ENCODE measurements around the gene SHISA6. TPM values are rescaled to one million over a fixed set of nuclear protein-coding genes. Genes with fewer than 3 reads are reported as not detected.

The SHISA6 gene
- total and polyA plus RNA-seq, 2 donors (not counting 1 experiment from before 2014, with no cell fraction given): not detected

GRCh38 chr17:11389583-11389982 is 148.6 kb downstream of the SHISA6 start:
- no peaks in the 10 kb centered on the region for H3K4me1 ChIP-seq (ENCODE audit: control insufficient read depth in 2 of 2, insufficient read depth in 2 of 2, low read length in 2 of 2)
- H3K79me2 ChIP-seq (ENCODE audit: control insufficient read depth, insufficient read depth, low read length): no peaks in the 10 kb centered on the region
- Mint-ChIP-seq H3K4me3 (no peak overlapping the region), H3K27me3 (no peaks in the 10 kb centered on the region), H3K27ac (no peak overlapping the region), H3K9me3 (ENCODE audit: insufficient read depth) (peaks cover 7% of the 10 kb centered on the region), H3K4me1 (no peaks in the 10 kb centered on the region)
- no peaks in the 10 kb centered on the region for H3K36me3 ChIP-seq (replicated peaks in 1 of 2; ENCODE audit: control extremely low read depth in 1 of 2, control insufficient read depth in 1 of 2, extremely low read depth in 1 of 2, insufficient read depth in 2 of 2, low read length in 1 of 2)
- H3K9me3 ChIP-seq (ENCODE audit: control extremely low read depth in 1 of 3, control insufficient read depth in 2 of 3, insufficient read depth in 1 of 3, low read length in 2 of 3): peaks cover 0 to 8% (median 4%) of the 10 kb centered on the region in 3 donors
- POLR2A ChIA-PET: no interaction called here
- DNase-seq (no peak), ATAC-seq (ENCODE audit: low read depth) (no peak)
- CTCF ChIA-PET: no interaction called here
- no peak overlapping the region for H3K4me2 ChIP-seq (replicated peaks; ENCODE audit: low read depth, low read length, poor library complexity, severe bottlenecking)
- WGBS (ENCODE audit: insufficient coverage): 100% methylated on average over 1 of the region's 2 CpGs
- H3K9ac ChIP-seq (ENCODE audit: low read length): no peak overlapping the region
- intact Hi-C loops (cut with micrococcal nuclease): no loop called here
- H2AFZ ChIP-seq (ENCODE audit: insufficient read depth, low read depth, low read length, poor library complexity, severe bottlenecking): no peak overlapping the region
- no peak overlapping the region for H3K4me3 ChIP-seq (ENCODE audit: control extremely low read depth in 1 of 5, extremely low read depth in 1 of 5, insufficient read depth in 1 of 5, low read depth in 2 of 5, low read length in 4 of 5)
- no peaks in the 10 kb centered on the region for H3K27me3 ChIP-seq (replicated peaks in 1 of 4; ENCODE audit: control extremely low read depth in 1 of 4, control insufficient read depth in 3 of 4, insufficient read depth in 4 of 4, low read length in 3 of 4)
- H3K27ac ChIP-seq (ENCODE audit: low read length in 2 of 2): no peak overlapping the region
- no peaks in the 10 kb centered on the region for H4K20me1 ChIP-seq (ENCODE audit: control insufficient read depth, insufficient read depth, low read length, poor library complexity, severe bottlenecking)
- TF ChIP-seq CTCF (IDR thresholded peaks at IDR 0.05) (no peak), EZH2 (IDR thresholded peaks at IDR 0.05; ENCODE audit: borderline replicate concordance, insufficient read depth, low read depth, low read length, poor library complexity, severe bottlenecking) (no peak)

- ATAC-seq (ENCODE audit: low read depth): no peak
- WGBS (ENCODE audit: insufficient coverage): 64% methylated on average over 3 of the region's 4 CpGs
- H3K79me2 ChIP-seq (ENCODE audit: control insufficient read depth, insufficient read depth, low read length): no peaks in the 10 kb centered on the region
- H2AFZ ChIP-seq (ENCODE audit: insufficient read depth, low read depth, low read length, poor library complexity, severe bottlenecking): no peak overlapping the region
- POLR2A ChIA-PET: no interaction called here
- H4K20me1 ChIP-seq (ENCODE audit: control insufficient read depth, insufficient read depth, low read length, poor library complexity, severe bottlenecking): no peaks in the 10 kb centered on the region
- no peak overlapping the region for H3K4me3 Mint-ChIP-seq
- H3K27me3 ChIP-seq (replicated peaks in 1 of 4; ENCODE audit: control extremely low read depth in 1 of 4, control insufficient read depth in 3 of 4, insufficient read depth in 4 of 4, low read length in 3 of 4): no peaks in the 10 kb centered on the region
- H3K36me3 ChIP-seq (replicated peaks in 1 of 2; ENCODE audit: control extremely low read depth in 1 of 2, control insufficient read depth in 1 of 2, extremely low read depth in 1 of 2, insufficient read depth in 2 of 2, low read length in 1 of 2): no peaks in the 10 kb centered on the region
- H3K4me3 ChIP-seq (ENCODE audit: control extremely low read depth in 1 of 5, extremely low read depth in 1 of 5, insufficient read depth in 1 of 5, low read depth in 2 of 5, low read length in 4 of 5): no peak overlapping the region
- no peak overlapping the region for H3K4me2 ChIP-seq (replicated peaks; ENCODE audit: low read depth, low read length, poor library complexity, severe bottlenecking)
- H3K27ac ChIP-seq (ENCODE audit: low read length in 2 of 2): no peak overlapping the region
- no peak for TF ChIP-seq CTCF (IDR thresholded peaks at IDR 0.05)
- no peak for TF ChIP-seq EZH2 (IDR thresholded peaks at IDR 0.05; ENCODE audit: borderline replicate concordance, insufficient read depth, low read depth, low read length, poor library complexity, severe bottlenecking)
- H3K4me1 Mint-ChIP-seq: no peaks in the 10 kb centered on the region
- H3K9me3 Mint-ChIP-seq (ENCODE audit: insufficient read depth): peaks cover 7% of the 10 kb centered on the region
- peaks cover 0 to 8% (median 4%) of the 10 kb centered on the region in 3 donors for H3K9me3 ChIP-seq (ENCODE audit: control extremely low read depth in 1 of 3, control insufficient read depth in 2 of 3, insufficient read depth in 1 of 3, low read length in 2 of 3)
- no peak overlapping the region for H3K9ac ChIP-seq (ENCODE audit: low read length)
- no peak for DNase-seq
- no peaks in the 10 kb centered on the region for H3K27me3 Mint-ChIP-seq
- H3K27ac Mint-ChIP-seq: no peak overlapping the region
- CTCF ChIA-PET: no interaction called here
- H3K4me1 ChIP-seq (ENCODE audit: control insufficient read depth in 2 of 2, insufficient read depth in 2 of 2, low read length in 2 of 2): no peaks in the 10 kb centered on the region
- intact Hi-C loops (cut with micrococcal nuclease): no loop called here
Measured at GRCh38 chr17:11391134-11391533, 150.1 kb downstream of the SHISA6 start.

Data from B cell (primary cell).